Measurements from ENCODE around the gene TAAR5.
"Not testable (repeated sequence)": the region's sequence is repeated elsewhere in the genome, so short reads cannot be mapped to it uniquely, and the experiment has no call there.

DNA sequence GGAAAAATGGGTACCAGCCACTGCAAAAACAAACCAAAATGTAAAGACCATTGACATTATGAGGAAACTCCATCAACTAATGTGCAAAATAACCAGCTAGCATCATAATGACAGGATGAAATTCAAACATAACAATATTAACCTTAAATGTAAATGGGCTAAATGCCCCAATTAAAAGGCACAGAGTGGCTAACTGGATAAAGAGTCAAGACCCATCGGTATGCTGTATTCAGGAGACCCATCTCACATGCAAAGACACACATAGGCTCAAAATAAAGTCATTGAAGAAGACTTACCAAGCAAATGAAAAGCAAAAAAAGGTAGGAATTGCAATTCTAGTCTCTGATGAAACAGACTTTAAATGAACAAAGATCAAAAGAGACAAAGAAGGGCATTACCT is 47.6 kb upstream of the TAAR5 start:
- TF ChIP-seq, protein P1, sequence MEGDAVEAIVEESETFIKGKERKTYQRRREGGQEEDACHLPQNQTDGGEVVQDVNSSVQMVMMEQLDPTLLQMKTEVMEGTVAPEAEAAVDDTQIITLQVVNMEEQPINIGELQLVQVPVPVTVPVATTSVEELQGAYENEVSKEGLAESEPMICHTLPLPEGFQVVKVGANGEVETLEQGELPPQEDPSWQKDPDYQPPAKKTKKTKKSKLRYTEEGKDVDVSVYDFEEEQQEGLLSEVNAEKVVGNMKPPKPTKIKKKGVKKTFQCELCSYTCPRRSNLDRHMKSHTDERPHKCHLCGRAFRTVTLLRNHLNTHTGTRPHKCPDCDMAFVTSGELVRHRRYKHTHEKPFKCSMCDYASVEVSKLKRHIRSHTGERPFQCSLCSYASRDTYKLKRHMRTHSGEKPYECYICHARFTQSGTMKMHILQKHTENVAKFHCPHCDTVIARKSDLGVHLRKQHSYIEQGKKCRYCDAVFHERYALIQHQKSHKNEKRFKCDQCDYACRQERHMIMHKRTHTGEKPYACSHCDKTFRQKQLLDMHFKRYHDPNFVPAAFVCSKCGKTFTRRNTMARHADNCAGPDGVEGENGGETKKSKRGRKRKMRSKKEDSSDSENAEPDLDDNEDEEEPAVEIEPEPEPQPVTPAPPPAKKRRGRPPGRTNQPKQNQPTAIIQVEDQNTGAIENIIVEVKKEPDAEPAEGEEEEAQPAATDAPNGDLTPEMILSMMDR (IDR thresholded peaks at IDR 0.05), result not testable (repeated sequence)
- TF ChIP-seq POLR2AphosphoS5 (IDR thresholded peaks at IDR 0.05; ENCODE audit: insufficient read depth in 1 of 2, low read depth in 1 of 2), result not testable (repeated sequence)
